Bronchial epithelial cell (primary cell): Measurements from ENCODE around the gene PARVA. TPM values are rescaled to one million over a fixed set of nuclear protein-coding genes. Genes with fewer than 3 reads are reported as not detected.

Experiments
- DNase-seq: peaks from one replicate; pipeline ENCODE4 v3.0.0-alpha.2; 2010; ENCODE audit warnings: low read depth
- FAIRE-seq: peaks from 2 replicates; lab custom pipeline; 2011; peaks lifted over from hg19 to GRCh38; lab: Jason Lieb, UNC
- H3K27me3 ChIP-seq: 2 replicates; pipeline ENCODE4 v1.5.1; 2011; ENCODE audit warnings: low read length; ENCODE audit not compliant: control insufficient read depth, insufficient read depth
- H3K36me3 ChIP-seq: 2 replicates; pipeline ENCODE4 v1.5.1; 2011; ENCODE audit warnings: low read length; ENCODE audit not compliant: control insufficient read depth, insufficient read depth
- H3K4me3 ChIP-seq: 2 replicates; pipeline ENCODE4 v1.5.1; 2011; ENCODE audit warnings: mild to moderate bottlenecking, low read depth, low read length, control low read depth
- total RNA-seq: library from RNA; depleted of rRNA; stranded (reverse); fragments of >200 nt; gene quantifications from 2 replicates; pipeline ENCODE4 v1.2.1, GENCODE V29; 2014
- TF ChIP-seq, protein P1 (sequence below): IDR thresholded peaks from 2 replicates; pipeline ENCODE4 v1.5.1; 2011; ENCODE audit warnings: mild to moderate bottlenecking, moderate library complexity, low read length, control low read depth, inconsistent platforms; ENCODE audit not compliant: insufficient read depth, severe bottlenecking

The PARVA gene
- total RNA-seq, 1 donor from 2014 or later: 7.6 TPM

DNA sequence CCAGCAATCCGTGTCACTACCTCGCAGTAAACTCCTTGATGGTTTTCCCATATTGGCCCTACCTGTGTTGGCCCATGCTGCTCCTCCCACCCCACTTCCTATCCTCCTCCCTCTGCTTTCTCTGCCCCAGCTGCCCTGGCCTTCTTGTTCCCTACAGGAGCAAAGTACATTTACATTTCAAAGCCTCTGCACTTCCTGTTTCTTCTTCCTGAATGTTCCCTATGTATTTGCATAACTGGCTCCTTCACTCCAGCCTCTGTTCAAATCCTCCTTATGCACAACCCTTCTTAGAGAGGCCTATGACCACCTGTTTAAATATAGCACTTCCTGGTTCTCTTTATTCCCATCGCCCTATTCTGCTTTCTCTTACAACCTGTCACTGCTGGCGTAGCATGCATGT, 62.2 kb downstream of the PARVA start:
- Histone ChIP-seq H3K27me3 (no peaks in the 10 kb centered on the region), H3K4me3 (no peak overlapping the region), H3K36me3 (peaks cover 3% of the 10 kb centered on the region)
- FAIRE-seq (no peak), DNase-seq (no peak)
- TF ChIP-seq, protein P1, sequence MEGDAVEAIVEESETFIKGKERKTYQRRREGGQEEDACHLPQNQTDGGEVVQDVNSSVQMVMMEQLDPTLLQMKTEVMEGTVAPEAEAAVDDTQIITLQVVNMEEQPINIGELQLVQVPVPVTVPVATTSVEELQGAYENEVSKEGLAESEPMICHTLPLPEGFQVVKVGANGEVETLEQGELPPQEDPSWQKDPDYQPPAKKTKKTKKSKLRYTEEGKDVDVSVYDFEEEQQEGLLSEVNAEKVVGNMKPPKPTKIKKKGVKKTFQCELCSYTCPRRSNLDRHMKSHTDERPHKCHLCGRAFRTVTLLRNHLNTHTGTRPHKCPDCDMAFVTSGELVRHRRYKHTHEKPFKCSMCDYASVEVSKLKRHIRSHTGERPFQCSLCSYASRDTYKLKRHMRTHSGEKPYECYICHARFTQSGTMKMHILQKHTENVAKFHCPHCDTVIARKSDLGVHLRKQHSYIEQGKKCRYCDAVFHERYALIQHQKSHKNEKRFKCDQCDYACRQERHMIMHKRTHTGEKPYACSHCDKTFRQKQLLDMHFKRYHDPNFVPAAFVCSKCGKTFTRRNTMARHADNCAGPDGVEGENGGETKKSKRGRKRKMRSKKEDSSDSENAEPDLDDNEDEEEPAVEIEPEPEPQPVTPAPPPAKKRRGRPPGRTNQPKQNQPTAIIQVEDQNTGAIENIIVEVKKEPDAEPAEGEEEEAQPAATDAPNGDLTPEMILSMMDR: no peak

DNA sequence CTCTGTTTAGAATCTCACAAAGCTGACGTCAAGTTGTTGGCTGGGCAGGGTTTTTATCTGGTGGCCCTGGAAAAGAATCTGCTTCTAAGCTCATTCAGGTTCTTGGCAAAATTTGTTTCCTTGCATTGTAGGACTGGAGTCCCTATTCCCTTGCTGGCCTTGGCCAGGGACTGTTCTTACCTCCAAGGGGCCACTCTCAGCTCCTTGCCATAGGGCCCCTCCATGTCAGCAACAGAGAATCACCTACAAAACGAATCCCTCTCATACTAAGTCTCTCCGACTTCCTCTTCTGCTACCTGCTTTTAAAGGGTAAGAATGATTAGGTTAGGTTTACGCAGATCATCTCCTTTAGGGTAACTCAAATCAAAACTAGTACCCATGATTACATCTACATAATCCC, 63.2 kb downstream of the PARVA start:
- TF ChIP-seq, protein P1: no peak
- DNase-seq (no peak), FAIRE-seq (no peak)
- Histone ChIP-seq H3K27me3 (no peaks in the 10 kb centered on the region), H3K4me3 (no peak overlapping the region), H3K36me3 (peaks cover 3% of the 10 kb centered on the region)

DNA sequence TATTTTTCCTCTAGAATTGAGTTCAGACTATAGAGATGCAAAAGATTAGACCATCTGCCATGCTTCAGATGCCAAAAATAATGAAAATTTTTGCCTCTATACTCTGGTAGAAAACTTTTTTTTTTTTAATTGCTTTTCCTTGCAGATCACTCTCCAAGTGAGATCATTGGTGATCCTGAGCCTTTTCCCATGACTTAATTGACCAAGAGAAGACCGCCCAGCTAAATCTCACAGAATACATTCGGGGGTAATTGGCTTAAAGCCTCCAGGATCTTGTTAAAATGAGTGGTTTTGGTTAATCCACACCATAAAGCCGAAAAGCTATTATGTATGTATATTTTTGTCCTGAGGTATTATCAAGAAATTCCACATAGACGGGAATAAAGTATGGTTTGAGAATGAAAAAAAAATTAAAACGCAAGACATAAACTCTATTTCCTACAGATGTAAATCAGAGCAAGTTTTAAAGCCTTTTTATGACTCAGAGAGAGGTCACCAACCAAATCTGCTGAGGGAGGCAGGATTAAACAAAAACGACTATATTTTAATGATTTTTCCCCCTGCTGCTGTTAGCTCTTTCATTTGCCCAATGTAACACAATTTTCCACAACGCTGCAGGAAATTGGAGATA, 64.0 kb downstream of the PARVA start:
- FAIRE-seq (no peak), DNase-seq (peak; percentile 18)
- peaks cover 3% of the 10 kb centered on the region for H3K36me3 ChIP-seq
- H3K27me3 ChIP-seq: no peaks in the 10 kb centered on the region
- H3K4me3 ChIP-seq: no peak overlapping the region
- TF ChIP-seq, protein P1: no peak

DNA sequence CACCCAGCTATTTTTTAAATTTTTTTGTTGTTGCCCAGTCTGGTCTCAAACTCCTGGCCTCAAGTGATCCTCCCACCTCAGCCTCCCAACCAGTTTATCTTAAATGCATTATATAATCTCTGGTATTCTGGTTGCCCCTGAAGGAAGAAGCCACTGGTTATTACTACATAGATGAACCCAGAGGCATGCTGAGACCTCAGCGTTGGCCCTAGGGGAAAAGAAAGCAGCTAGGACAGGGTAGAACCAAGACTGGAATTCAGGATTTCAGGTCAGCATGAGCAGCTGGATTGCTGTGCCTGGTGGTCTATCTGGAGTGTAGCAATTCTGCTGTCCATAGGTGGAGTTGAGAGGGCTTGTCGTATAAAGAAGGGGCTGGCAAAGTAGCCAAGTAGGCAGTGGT, 67.2 kb downstream of the PARVA start:
- no peak for DNase-seq
- Histone ChIP-seq H3K36me3 (peaks cover 2% of the 10 kb centered on the region), H3K27me3 (no peaks in the 10 kb centered on the region), H3K4me3 (no peak overlapping the region)
- TF ChIP-seq, protein P1: no peak
- no peak for FAIRE-seq

DNA sequence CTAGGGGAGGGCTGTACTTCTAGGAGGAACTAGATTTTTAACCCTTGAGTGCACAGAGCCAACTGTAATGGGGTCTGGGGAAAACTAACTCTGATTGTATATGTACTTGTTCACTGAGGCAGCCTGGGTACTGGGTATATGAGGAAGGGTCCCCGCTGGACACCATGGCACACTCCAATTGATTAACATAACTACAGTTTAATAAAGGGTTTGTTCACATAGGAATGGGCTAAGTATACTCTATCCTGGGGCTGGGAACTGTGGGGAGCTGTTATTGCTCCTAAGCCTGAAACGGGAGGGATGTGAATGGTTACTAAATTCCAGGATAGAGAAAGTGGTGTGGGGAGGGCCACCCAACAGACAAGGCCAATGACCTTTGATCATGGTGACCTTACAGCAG, 67.6 kb downstream of the PARVA start:
- FAIRE-seq (no peak), DNase-seq (no peak)
- TF ChIP-seq, protein P1: no peak
- Histone ChIP-seq H3K36me3 (peaks cover 2% of the 10 kb centered on the region), H3K4me3 (no peak overlapping the region), H3K27me3 (no peaks in the 10 kb centered on the region)

DNA sequence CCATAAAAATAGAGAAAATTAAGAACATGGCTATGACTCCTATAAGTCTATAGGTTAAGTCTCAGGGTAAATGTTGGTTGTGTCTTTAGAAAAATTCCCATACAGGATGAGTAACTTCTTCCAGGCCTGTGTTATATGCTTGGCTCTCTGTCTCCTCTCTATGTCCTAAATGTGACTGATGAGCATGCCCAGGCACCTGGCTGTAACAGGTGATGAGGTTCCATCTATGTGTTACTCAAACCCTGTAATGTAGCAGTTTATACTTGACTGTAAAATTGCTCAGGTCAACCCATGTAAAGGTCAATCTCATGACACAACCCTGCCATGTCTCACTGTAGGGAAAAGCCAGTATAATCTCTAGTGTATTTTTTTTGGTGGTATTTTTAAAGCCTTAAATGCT, 69.5 kb downstream of the PARVA start:
- H3K36me3 ChIP-seq: peaks cover 2% of the 10 kb centered on the region
- H3K4me3 ChIP-seq: no peak overlapping the region
- DNase-seq (no peak), FAIRE-seq (no peak)
- TF ChIP-seq, protein P1: no peak
- H3K27me3 ChIP-seq: no peaks in the 10 kb centered on the region
